PC-3 (cell line): ENCODE measurements around the gene GTF2B. TPM values are rescaled to one million over a fixed set of nuclear protein-coding genes. Genes with fewer than 3 reads are reported as not detected.

ENCODE experiments used
- ATAC-seq: fragments of 200-7000 bp; cut with Tn5 transposase; 2 replicates; pipeline ENCODE4 v1.9.1; 2020; ENCODE audit warnings: mild to moderate bottlenecking, moderate library complexity
- BruUV-seq: library from RNA; stranded (reverse); fragments of 400-500 nt; replicated peaks from 2 replicates; lab custom pipeline; 2021; lab: Mats Ljungman, UMichigan
- CTCF ChIA-PET: fragments of 300-600 bp; sonication (Branson Sonifier 250); formaldehyde crosslinking; loops from one replicate; lab custom pipeline; 2022; ENCODE audit warnings: antibody characterized with exemption; lab: Charles Lee
- POLR2A ChIA-PET: fragments of 300-600 bp; sonication (Branson Sonifier 250); formaldehyde crosslinking; loops from one replicate; lab custom pipeline; 2022; ENCODE audit warnings: antibody characterized with exemption; ENCODE audit not compliant: unreplicated experiment; lab: Charles Lee
- DNase-seq: peaks from one replicate; pipeline ENCODE4 v3.0.0-alpha.2; 2015
- H2AFZ ChIP-seq: fragments of 300-600 bp; sonication (generic); 2 replicates; pipeline ENCODE4 v1.6.0; 2016; ENCODE audit warnings: antibody characterized with exemption, low read length
- H3F3A ChIP-seq: fragments of 300-600 bp; sonication (generic); one replicate; pipeline ENCODE4 v1.6.0; 2017; ENCODE audit warnings: antibody characterized with exemption, low read length, control low read depth, mild to moderate bottlenecking; ENCODE audit not compliant: unreplicated experiment
- H3K27ac ChIP-seq: fragments of 300-600 bp; sonication (generic); 2 replicates; pipeline ENCODE4 v1.5.1; 2016; ENCODE audit warnings: mild to moderate bottlenecking, low read length
- H3K27me3 ChIP-seq: fragments of 300-600 bp; sonication (generic); 2 replicates; pipeline ENCODE4 v1.6.1; 2016; ENCODE audit warnings: low read length, mixed read lengths
- H3K36me3 ChIP-seq: fragments of 300-600 bp; sonication (generic); 2 replicates; pipeline ENCODE4 v1.6.1; 2016; ENCODE audit warnings: low read depth, mixed run types, low read length, mixed read lengths
- H3K4me1 ChIP-seq: fragments of 300-600 bp; sonication (generic); 2 replicates; pipeline ENCODE4 v1.5.1; 2016; ENCODE audit warnings: low read length; ENCODE audit not compliant: insufficient read depth
- H3K4me2 ChIP-seq: fragments of 300-600 bp; sonication (generic); 2 replicates; pipeline ENCODE4 v1.6.0; 2016; ENCODE audit warnings: low read length
- H3K4me3 ChIP-seq: fragments of 300-600 bp; sonication (generic); 2 replicates; pipeline ENCODE4 v1.5.1; 2016; ENCODE audit warnings: mild to moderate bottlenecking, low read length, mixed read lengths
- H3K79me2 ChIP-seq: fragments of 300-600 bp; sonication (generic); 2 replicates; pipeline ENCODE4 v1.6.1; 2017; ENCODE audit warnings: low read length, mixed read lengths
- H3K9ac ChIP-seq: fragments of 300-600 bp; sonication (generic); 2 replicates; pipeline ENCODE4 v1.6.0; 2016; ENCODE audit warnings: mild to moderate bottlenecking, low read length
- H3K9me2 ChIP-seq: fragments of 300-600 bp; sonication (generic); replicated peaks from 2 replicates; pipeline ENCODE4 v1.6.1; 2016; ENCODE audit warnings: mixed run types, low read length, mixed read lengths
- H3K9me3 ChIP-seq: fragments of 300-600 bp; sonication (generic); 2 replicates; pipeline ENCODE4 v1.6.1; 2016; ENCODE audit warnings: low read length, mixed read lengths
- H4K20me1 ChIP-seq: fragments of 300-600 bp; sonication (generic); 2 replicates; pipeline ENCODE4 v1.6.1; 2016; ENCODE audit warnings: low read length, mixed read lengths
- CTCF ChIP-seq: fragments of 300-600 bp; sonication (generic); conservative IDR thresholded peaks from 2 replicates; pipeline ENCODE4 v1.5.1; 2017; ENCODE audit warnings: antibody characterized with exemption, low read depth, mild to moderate bottlenecking, low read length
- EZH2 ChIP-seq: fragments of 300-600 bp; sonication (generic); IDR thresholded peaks from one replicate; pipeline ENCODE4 v1.6.1; 2017; ENCODE audit warnings: antibody characterized with exemption, mild to moderate bottlenecking, low read length; ENCODE audit not compliant: unreplicated experiment
- EZH2phosphoT487 ChIP-seq: fragments of 300-600 bp; sonication (generic); IDR thresholded peaks from 2 replicates; pipeline ENCODE4 v1.6.1; 2018; ENCODE audit warnings: mild to moderate bottlenecking, antibody characterized with exemption, low read length, borderline replicate concordance
- intact Hi-C: fragments of 100-400 bp; cut with micrococcal nuclease; formaldehyde crosslinking; loops from 2 replicates; pipeline ENCODE4 v1.9.0; 2023
- total RNA-seq: library from RNA; depleted of rRNA; stranded (reverse); fragments of >200 nt; gene quantifications from 2 replicates; pipeline ENCODE4 v1.2.3, GENCODE V29; 2014

The GTF2B gene
- total RNA-seq, 1 experiment from 2014 or later, result 32.1 TPM

- no peaks in the 10 kb centered on the region for H3K9me3 ChIP-seq
- H4K20me1 ChIP-seq, result no peaks in the 10 kb centered on the region
- no peaks in the 10 kb centered on the region for H3K9me2 ChIP-seq
- no peaks in the 10 kb centered on the region for H3F3A ChIP-seq
- no TSS peak for BruUV-seq
- ATAC-seq (no peak), DNase-seq (no peak)
- H3K4me3 ChIP-seq, result no peak overlapping the region
- no peak overlapping the region for H3K27ac ChIP-seq
- H2AFZ ChIP-seq, result no peak overlapping the region
- H3K9ac ChIP-seq, result no peak overlapping the region
- peaks cover 7% of the 10 kb centered on the region for H3K36me3 ChIP-seq
- H3K4me1 ChIP-seq, result no peaks in the 10 kb centered on the region
- ChIA-PET CTCF (no interaction called here), POLR2A (no interaction called here)
- no peaks in the 10 kb centered on the region for H3K79me2 ChIP-seq
- no peaks in the 10 kb centered on the region for H3K27me3 ChIP-seq
- H3K4me2 ChIP-seq, result no peak overlapping the region
- intact Hi-C loops, result no loop called here
- no peak for TF ChIP-seq CTCF
Measured at GRCh38 chr1:88813471-88813870, 77.9 kb downstream of the GTF2B start.

- no peak overlapping the region for H2AFZ ChIP-seq
- no peaks in the 10 kb centered on the region for H3K9me2 ChIP-seq
- TF ChIP-seq CTCF (no peak), EZH2phosphoT487 (no peak), EZH2 (no peak)
- DNase-seq (no peak), ATAC-seq (no peak)
- no peaks in the 10 kb centered on the region for H3K27me3 ChIP-seq
- ChIA-PET POLR2A (no interaction called here), CTCF (no interaction called here)
- no peaks in the 10 kb centered on the region for H3K9me3 ChIP-seq
- no peak overlapping the region for H3K27ac ChIP-seq
- no peaks in the 10 kb centered on the region for H3K4me1 ChIP-seq
- BruUV-seq, result no TSS peak
- H3K79me2 ChIP-seq, result no peaks in the 10 kb centered on the region
- no peak overlapping the region for H3K9ac ChIP-seq
- H3F3A ChIP-seq, result no peaks in the 10 kb centered on the region
- no peak overlapping the region for H3K4me3 ChIP-seq
- no peaks in the 10 kb centered on the region for H4K20me1 ChIP-seq
- intact Hi-C loops, result no loop called here
- no peak overlapping the region for H3K4me2 ChIP-seq
- peaks cover 12% of the 10 kb centered on the region for H3K36me3 ChIP-seq
Measured at GRCh38 chr1:88812366-88812765, 79.0 kb downstream of the GTF2B start.

- BruUV-seq, result no TSS peak
- Histone ChIP-seq H3K4me3 (no peak overlapping the region), H3K4me2 (no peak overlapping the region), H3K9me3 (no peaks in the 10 kb centered on the region), H3K27me3 (no peaks in the 10 kb centered on the region), H3F3A (no peaks in the 10 kb centered on the region), H4K20me1 (no peaks in the 10 kb centered on the region), H3K9me2 (no peaks in the 10 kb centered on the region), H3K4me1 (peaks cover 9% of the 10 kb centered on the region), H3K27ac (no peak overlapping the region), H3K9ac (no peak overlapping the region), H3K36me3 (peaks cover 39% of the 10 kb centered on the region), H2AFZ (no peak overlapping the region), H3K79me2 (no peaks in the 10 kb centered on the region)
- TF ChIP-seq CTCF (no peak), EZH2phosphoT487 (no peak), EZH2 (no peak)
- ATAC-seq (no peak), DNase-seq (no peak)
- ChIA-PET CTCF (no interaction called here), POLR2A (no interaction called here)
- intact Hi-C loops, result loop anchor here (1.0 kb wide), 1 partner anchor 67 kb away; no protein-coding TSS in a partner anchor
Measured at GRCh38 chr1:88803444-88803843, 87.9 kb downstream of the GTF2B start.
